DMS79 treated with DMSO at 0.1 percent for 48 hours (cell line): Measurements from ENCODE around the gene GLRX5.
A peak's percentile ranks its signal among the peaks of the same experiment; 100 is the strongest.

Experiments used
- DNase-seq: peaks from one replicate; lab custom pipeline; 2025; lab: John Stamatoyannopoulos, UW

Gene GLRX5

GRCh38 chr14:95534299-95535225 is at the start of gene GLRX5:
TSS of gene GLRX5 (plus strand) at chr14:95535050. CDS start at chr14:95535090, 40 bp downstream.
- peak; percentile 100 for DNase-seq

- no peak for DNase-seq
Observed at GRCh38 chr14:95485222-95485819, 49.5 kb upstream of the GLRX5 start.

- DNase-seq: no peak
Observed at GRCh38 chr14:95486875-95487668, 47.8 kb upstream of the GLRX5 start.

GRCh38 chr14:95487669-95488084 is 47.2 kb upstream of the GLRX5 start:
- DNase-seq: no peak

- no peak for DNase-seq
Observed at GRCh38 chr14:95488376-95489213, 46.3 kb upstream of the GLRX5 start.

- no peak for DNase-seq
Observed at GRCh38 chr14:95489214-95490137, 45.4 kb upstream of the GLRX5 start.

GRCh38 chr14:95490138-95490509 is 44.7 kb upstream of the GLRX5 start:
- no peak for DNase-seq

- no peak for DNase-seq
Observed at GRCh38 chr14:95490727-95491451, 44.0 kb upstream of the GLRX5 start.

- DNase-seq: no peak
Observed at GRCh38 chr14:95491936-95492608, 42.8 kb upstream of the GLRX5 start.

- no peak for DNase-seq
Observed at GRCh38 chr14:95493503-95493902, 41.3 kb upstream of the GLRX5 start.

- no peak for DNase-seq
Observed at GRCh38 chr14:95493976-95494375, 40.9 kb upstream of the GLRX5 start.

- no peak for DNase-seq
Observed at GRCh38 chr14:95494456-95494855, 40.4 kb upstream of the GLRX5 start.

- DNase-seq: no peak
Observed at GRCh38 chr14:95495076-95495475, 39.8 kb upstream of the GLRX5 start.

GRCh38 chr14:95495538-95496025 is 39.3 kb upstream of the GLRX5 start:
- no peak for DNase-seq

- DNase-seq: no peak
Observed at GRCh38 chr14:95496111-95496681, 38.7 kb upstream of the GLRX5 start.

GRCh38 chr14:95496690-95497259 is 38.1 kb upstream of the GLRX5 start:
- no peak for DNase-seq

GRCh38 chr14:95497561-95498011 is 37.3 kb upstream of the GLRX5 start:
- no peak for DNase-seq

GRCh38 chr14:95498622-95499353 is 36.1 kb upstream of the GLRX5 start:
- DNase-seq: no peak
